Type B pancreatic cell (in vitro differentiated cells): ENCODE results near the gene SDK1. TPM values are rescaled to one million over a fixed set of nuclear protein-coding genes. Genes with fewer than 3 reads are reported as not detected.

ENCODE experiments used
- DNase-seq: peaks from one replicate; pipeline ENCODE4 v3.0.0; 2021; ENCODE audit warnings: mixed read lengths; ENCODE audit not compliant: unreplicated experiment; ENCODE audit errors: extremely low spot score
- H3K27ac Mint-ChIP-seq: 2 replicates; pipeline ENCODE4 v1.8.0; 2021; ENCODE audit warnings: mild to moderate bottlenecking, mixed read lengths
- H3K27me3 Mint-ChIP-seq: 2 replicates; pipeline ENCODE4 v1.8.0; 2021; ENCODE audit warnings: mixed read lengths
- H3K36me3 Mint-ChIP-seq: 2 replicates; pipeline ENCODE4 v1.8.0; 2021; ENCODE audit warnings: mixed read lengths
- H3K4me1 Mint-ChIP-seq: one replicate; pipeline ENCODE4 v1.8.0; 2021; ENCODE audit warnings: mixed read lengths; ENCODE audit not compliant: unreplicated experiment
- H3K4me3 Mint-ChIP-seq: 2 replicates; pipeline ENCODE4 v1.8.0; 2021; ENCODE audit warnings: mild to moderate bottlenecking, mixed read lengths
- H3K9me3 Mint-ChIP-seq: 2 replicates; pipeline ENCODE4 v1.8.0; 2021; ENCODE audit warnings: mixed read lengths
- CTCF ChIP-seq: fragments of 200-600 bp; sonication (generic); conservative IDR thresholded peaks from 2 replicates; pipeline ENCODE4 v1.5.0; 2021; ENCODE audit warnings: antibody characterized with exemption, mild to moderate bottlenecking
- total RNA-seq: library from RNA; stranded (reverse); gene quantifications from 2 replicates; pipeline ENCODE4 v1.2.1, GENCODE V29; 2021; ENCODE audit warnings: low replicate concordance

SDK1 gene
- total RNA-seq, 1 donor from 2014 or later = 26.1 TPM

- DNase-seq = no peak
- H3K4me1 Mint-ChIP-seq = peaks cover 10% of the 10 kb centered on the region
- H3K4me3 Mint-ChIP-seq = no peak overlapping the region
- H3K36me3 Mint-ChIP-seq = no peaks in the 10 kb centered on the region
- H3K27ac Mint-ChIP-seq = peak overlapping the region; percentile 17
- no peak for TF ChIP-seq CTCF
- H3K9me3 Mint-ChIP-seq = no peaks in the 10 kb centered on the region
- no peaks in the 10 kb centered on the region for H3K27me3 Mint-ChIP-seq
These were observed 129.5 kb downstream of the SDK1 start for GRCh38 chr7:3430588-3430987.

GRCh38 chr7:3431306-3431705, 130.3 kb downstream of the SDK1 start:
- H3K27ac Mint-ChIP-seq = no peak overlapping the region
- H3K36me3 Mint-ChIP-seq = no peaks in the 10 kb centered on the region
- DNase-seq = no peak
- no peaks in the 10 kb centered on the region for H3K9me3 Mint-ChIP-seq
- no peak for TF ChIP-seq CTCF
- no peak overlapping the region for H3K4me3 Mint-ChIP-seq
- H3K4me1 Mint-ChIP-seq = peaks cover 10% of the 10 kb centered on the region
- no peaks in the 10 kb centered on the region for H3K27me3 Mint-ChIP-seq

DNA sequence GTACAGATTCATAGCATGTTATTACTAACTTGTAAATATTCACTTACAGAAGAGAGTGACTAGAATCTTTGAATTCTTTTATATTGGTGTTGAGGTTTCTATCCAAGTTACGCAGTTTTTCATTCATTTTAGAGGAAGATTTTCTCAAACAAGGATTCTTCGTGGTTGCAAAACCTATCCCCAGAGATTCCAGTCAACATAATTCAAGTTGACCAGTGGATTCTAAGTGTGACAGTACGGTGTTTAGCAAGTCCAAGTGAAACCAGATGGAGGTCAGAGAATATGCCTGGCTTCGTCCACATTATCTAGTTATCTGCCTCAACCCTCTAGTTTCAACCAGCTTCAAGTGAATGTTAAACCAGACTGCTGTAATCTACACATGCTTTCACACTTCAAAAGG, 131.9 kb downstream of the SDK1 start:
- Mint-ChIP-seq H3K27ac (no peak overlapping the region), H3K27me3 (no peaks in the 10 kb centered on the region), H3K4me3 (no peak overlapping the region), H3K4me1 (peaks cover 10% of the 10 kb centered on the region), H3K36me3 (no peaks in the 10 kb centered on the region), H3K9me3 (no peaks in the 10 kb centered on the region)
- DNase-seq = no peak
- no peak for TF ChIP-seq CTCF

DNA sequence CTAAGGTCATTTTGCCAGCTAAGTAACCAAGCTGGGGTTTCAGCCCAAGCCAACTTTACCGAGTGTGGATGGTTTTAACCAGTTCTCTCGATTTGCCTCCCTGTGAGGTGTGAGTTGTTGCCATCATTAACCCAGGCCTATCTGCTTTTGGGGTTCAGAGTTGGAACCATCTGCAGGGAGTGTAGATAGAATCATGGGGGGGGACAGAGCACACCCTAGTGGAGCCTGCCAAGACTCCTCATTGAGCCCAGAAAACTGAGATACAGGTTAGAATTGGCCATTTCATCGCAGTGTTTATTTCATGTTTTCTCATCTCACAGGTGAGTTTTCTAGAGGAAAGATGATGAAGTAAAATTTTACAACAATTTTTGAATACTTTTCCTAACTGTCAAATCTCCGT, 133.6 kb downstream of the SDK1 start:
- no peaks in the 10 kb centered on the region for H3K36me3 Mint-ChIP-seq
- H3K9me3 Mint-ChIP-seq = no peaks in the 10 kb centered on the region
- H3K4me1 Mint-ChIP-seq = peaks cover 10% of the 10 kb centered on the region
- H3K4me3 Mint-ChIP-seq = no peak overlapping the region
- TF ChIP-seq CTCF = no peak
- no peak for DNase-seq
- no peak overlapping the region for H3K27ac Mint-ChIP-seq
- H3K27me3 Mint-ChIP-seq = no peaks in the 10 kb centered on the region

- no peak for DNase-seq
- H3K27ac Mint-ChIP-seq = no peak overlapping the region
- no peaks in the 10 kb centered on the region for H3K27me3 Mint-ChIP-seq
- no peak overlapping the region for H3K4me3 Mint-ChIP-seq
- no peaks in the 10 kb centered on the region for H3K9me3 Mint-ChIP-seq
- peaks cover 5% of the 10 kb centered on the region for H3K4me1 Mint-ChIP-seq
- H3K36me3 Mint-ChIP-seq = peaks cover 3% of the 10 kb centered on the region
- no peak for TF ChIP-seq CTCF
These were observed 135.1 kb downstream of the SDK1 start for GRCh38 chr7:3436112-3436511.

DNA sequence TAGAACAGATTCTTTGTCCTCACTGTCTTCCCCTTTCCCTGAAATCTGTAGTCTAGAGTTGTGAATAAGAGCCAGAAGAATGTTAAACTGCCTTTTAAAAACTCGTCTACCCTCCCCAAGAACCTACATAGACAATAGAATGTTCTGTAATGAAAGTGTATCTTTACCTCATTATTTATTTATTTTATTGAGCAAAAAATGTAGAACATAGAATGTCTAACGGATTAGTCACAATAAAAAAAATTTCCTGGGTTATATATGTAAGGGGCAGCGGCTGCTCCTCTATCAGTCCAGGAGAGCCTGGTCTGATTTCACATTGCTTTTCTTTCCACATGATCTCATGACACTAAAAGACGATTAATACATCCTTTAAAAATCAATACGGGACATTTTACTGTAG, 135.7 kb downstream of the SDK1 start:
- Mint-ChIP-seq H3K4me1 (peaks cover 5% of the 10 kb centered on the region), H3K27me3 (no peaks in the 10 kb centered on the region), H3K9me3 (no peaks in the 10 kb centered on the region), H3K27ac (no peak overlapping the region), H3K36me3 (peaks cover 3% of the 10 kb centered on the region), H3K4me3 (no peak overlapping the region)
- no peak for DNase-seq
- TF ChIP-seq CTCF = no peak
